DMS79 (cell line): ENCODE data around the gene FOXO1.

Experiments
- DNase-seq: peaks from one replicate; lab custom pipeline; 2025; lab: John Stamatoyannopoulos, UW

The FOXO1 gene

GRCh38 chr13:40635315-40635995, 31.0 kb downstream of the FOXO1 start:
- DNase-seq = no peak

DNA sequence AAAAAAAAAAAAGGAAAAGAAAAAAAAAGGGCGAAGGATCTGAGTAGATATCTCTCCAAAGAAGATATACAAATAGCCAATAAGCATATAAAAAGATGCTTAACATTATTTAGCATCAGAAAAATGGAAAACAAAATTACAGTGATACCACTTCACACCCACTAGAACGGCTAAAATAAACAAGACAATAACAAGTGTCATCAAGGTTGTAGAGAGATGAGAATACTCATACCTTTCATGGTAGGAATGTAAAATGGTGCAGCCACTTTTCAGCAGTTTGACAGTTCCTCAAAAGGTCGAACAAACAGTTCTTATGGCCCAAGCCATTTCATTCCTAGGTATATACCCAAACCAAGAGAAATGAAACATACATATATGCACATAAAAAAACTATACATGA, 33.5 kb downstream of the FOXO1 start:
- no peak for DNase-seq

GRCh38 chr13:40631605-40632004, 34.8 kb downstream of the FOXO1 start:
- no peak for DNase-seq

GRCh38 chr13:40629678-40630384, 36.6 kb downstream of the FOXO1 start:
- DNase-seq = no peak

- DNase-seq = no peak
These were observed 39.5 kb downstream of the FOXO1 start for GRCh38 chr13:40626977-40627376.

DNA sequence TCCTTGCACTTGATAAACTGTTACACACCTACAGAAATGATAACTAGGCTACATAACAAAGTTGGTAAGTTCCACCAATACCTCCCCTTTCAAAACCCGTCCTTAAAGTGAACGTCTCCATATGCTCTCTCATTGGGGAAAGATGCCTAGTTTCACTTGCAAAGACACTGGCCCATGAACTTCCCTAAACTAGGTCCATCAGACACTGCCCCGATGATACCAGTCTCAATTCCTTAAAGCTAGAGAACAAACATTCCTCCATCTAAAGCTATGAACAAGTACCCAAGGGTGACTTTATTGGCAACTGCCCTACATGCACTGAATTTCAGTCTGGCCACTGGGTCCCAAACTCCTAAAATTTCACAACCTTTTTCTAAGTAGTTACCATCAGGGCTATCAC, 39.9 kb downstream of the FOXO1 start:
- DNase-seq = no peak

DNA sequence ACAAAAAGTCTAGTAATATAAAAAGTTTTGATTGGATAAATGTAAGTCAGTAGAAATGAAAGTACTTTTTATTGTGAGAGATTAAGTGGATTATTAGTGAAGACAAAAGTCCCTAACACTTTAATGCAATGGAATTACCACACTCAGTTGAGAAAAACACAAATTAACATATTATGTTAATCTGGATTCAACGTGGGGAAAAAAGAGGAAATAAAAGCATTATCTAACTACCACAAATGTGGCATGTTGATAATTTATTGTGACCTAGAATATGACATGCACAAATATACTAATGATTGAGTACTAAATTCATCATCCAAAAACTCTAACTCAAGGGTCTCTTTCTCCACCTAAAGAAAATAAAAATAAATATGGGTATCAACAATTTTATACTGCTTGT, 41.5 kb downstream of the FOXO1 start:
- no peak for DNase-seq

GRCh38 chr13:40624383-40624782, 42.1 kb downstream of the FOXO1 start:
- no peak for DNase-seq

DNA sequence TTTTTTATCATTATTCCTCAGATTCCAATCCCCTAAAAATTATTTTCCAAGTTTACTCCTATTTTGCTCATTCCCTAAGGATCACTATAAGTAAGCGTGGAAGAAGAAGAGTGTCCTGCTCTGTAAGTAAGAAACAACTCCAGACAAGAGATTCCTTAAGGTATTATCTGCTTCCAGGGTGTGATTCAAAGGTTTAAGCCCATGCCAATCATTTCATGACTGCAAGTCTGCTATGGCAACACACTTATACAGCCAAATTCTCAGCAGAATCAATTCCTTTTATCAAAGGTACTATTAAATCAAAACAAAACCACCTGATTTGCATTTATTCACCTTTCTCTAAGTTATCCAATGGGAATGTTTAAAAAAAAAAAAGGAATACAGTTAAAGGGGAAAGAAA, 43.7 kb downstream of the FOXO1 start:
- DNase-seq = no peak

DNA sequence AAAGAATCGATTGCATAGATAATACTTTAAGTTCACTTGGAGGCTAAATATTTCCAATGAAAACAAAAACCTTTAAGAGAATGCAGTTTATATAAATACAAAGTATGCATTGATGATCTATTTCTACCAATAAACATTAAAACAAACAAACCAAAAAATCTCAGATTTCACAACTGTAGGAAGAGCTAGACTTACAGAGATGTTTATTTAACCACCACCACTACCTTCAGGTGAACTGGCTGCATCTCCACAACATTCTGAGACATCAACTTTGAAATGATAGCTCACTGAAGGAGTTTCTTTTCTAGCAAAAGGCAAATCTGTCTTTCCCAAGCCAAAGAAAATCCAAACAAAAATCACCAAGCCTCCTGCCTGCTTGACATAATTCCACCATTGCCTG, 44.2 kb downstream of the FOXO1 start:
- no peak for DNase-seq

DNA sequence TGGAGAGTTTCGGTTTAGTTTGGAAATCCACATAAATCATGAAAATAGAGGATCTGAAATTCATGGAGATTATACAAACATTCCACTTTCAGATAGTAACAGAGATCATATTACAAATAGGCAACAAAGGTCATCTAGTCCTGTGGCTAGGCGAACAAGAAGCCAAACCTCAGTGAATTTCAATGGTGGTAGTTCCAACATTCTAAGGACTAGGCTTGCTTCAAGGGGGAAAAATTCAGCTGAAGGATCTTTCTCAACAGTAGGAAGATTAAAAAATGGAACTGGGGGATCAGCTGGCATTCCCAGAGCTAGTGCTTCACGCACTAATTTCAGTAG, 47.0 kb downstream of the FOXO1 start:
- no peak for DNase-seq

GRCh38 chr13:40618581-40619478, 47.6 kb downstream of the FOXO1 start:
- no peak for DNase-seq

DNA sequence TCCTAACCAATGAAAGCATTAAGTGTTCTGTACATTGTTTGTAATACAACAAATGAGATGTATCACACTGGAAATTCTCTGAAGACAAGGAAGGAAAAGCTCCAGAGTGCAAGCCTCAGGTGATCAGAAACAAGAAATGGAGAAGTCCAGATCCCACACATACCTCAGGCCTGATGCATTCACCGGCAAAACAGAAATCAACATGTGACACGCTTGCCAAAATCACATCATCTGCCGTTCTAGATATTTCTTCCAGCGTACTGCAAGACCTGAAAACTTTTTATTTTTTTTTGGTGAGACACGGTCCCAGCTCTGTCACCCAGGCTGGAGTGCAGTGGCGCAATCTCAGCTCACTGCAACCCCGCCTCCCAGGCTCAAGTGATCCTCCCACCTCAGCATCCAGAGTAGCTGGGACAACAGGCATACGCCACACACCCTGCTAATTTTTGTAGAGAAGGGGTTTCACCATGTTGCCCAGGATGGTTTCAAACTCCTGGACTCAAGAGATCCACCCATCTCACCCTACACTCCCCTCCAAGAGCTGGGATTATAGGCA, 48.6 kb downstream of the FOXO1 start:
- DNase-seq = no peak

- DNase-seq = no peak
These were observed 50.8 kb downstream of the FOXO1 start for GRCh38 chr13:40615619-40616018.

DNA sequence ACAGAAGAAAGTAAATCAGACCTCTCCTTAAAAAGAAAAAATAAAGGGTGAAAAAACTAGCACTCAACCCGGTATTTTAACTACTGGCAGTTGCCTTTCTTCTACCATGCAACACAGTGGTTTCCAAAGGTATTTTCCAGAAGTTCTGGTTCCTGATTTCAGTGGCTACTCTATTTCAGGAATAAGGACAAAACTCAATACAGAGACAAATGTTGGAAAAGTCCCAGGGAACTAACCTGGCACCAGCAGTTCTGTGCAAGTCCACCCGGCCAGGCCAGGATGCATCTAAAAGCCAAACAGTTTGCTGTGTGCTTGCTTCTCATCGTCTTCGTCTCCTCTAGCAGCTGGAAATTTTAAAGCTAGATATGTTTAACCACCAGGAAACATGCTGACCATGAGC, 52.5 kb downstream of the FOXO1 start:
- DNase-seq = no peak

- DNase-seq = no peak
These were observed 53.1 kb downstream of the FOXO1 start for GRCh38 chr13:40613192-40613818.

DNA sequence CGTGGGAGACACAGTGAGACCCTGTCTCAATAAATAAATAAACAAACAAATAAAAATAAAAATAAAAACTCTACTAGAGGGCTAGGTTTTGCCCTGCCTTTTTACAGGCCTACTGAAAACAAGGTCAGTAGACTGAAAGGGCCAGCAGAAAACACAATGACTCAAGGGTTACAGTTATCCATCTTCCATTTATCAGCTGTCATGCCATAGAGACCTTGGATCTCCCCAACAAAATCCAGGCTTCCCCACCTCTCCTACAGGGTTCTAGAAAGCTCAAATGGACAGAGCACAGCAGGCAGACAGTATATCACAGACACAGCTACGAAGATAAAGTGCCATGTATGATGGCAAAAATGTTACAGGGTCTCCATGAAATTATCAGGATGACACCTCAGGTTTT, 54.4 kb downstream of the FOXO1 start:
- DNase-seq = no peak

- no peak for DNase-seq
These were observed 54.8 kb downstream of the FOXO1 start for GRCh38 chr13:40611635-40612034.

DNA sequence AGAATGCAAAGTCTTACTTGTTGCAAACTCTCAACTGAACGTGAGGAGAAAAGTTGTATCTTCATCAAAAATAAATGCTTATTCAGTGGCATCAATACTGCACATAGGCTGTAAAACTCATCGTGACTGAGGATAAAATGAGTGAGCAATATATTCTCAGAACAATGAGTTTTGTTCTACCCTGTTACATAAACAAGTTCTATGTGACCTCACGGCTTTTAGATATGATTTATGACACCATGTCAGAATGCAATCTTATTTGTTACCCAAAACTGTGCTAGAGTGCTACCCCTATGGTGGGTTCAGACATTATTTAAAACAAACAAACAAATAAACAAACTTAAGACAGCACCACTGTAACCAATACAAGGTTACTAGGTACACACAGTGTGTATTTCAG, 55.4 kb downstream of the FOXO1 start:
- DNase-seq = no peak

GRCh38 chr13:40609972-40610726, 56.3 kb downstream of the FOXO1 start:
- no peak for DNase-seq

- no peak for DNase-seq
These were observed 58.1 kb downstream of the FOXO1 start for GRCh38 chr13:40608308-40608707.

GRCh38 chr13:40605573-40605972, 60.9 kb downstream of the FOXO1 start:
- DNase-seq = no peak
